Uterus (tissue), 4 donors: ENCODE data around the gene GLI2. TPM values are rescaled to one million over a fixed set of nuclear protein-coding genes. Genes with fewer than 3 reads are reported as not detected.

ENCODE experiments used
- DNase-seq, 2 donors: peaks; one replicate each; pipeline ENCODE4 v3.0.0-alpha.2; 2019 to 2020
- H3K27ac ChIP-seq, 2 donors: fragments of 200-600 bp; sonication (generic); 1 replicate in 1 of 2; 2 replicates in 1 of 2; pipeline ENCODE4 v1.5.1; 2016 to 2018
- H3K27me3 ChIP-seq, 2 donors: fragments of 200-600 bp; sonication (generic); one replicate each; pipeline ENCODE4 v1.5.1; 2018 to 2019; ENCODE audit warnings: control low read depth in 1 of 2
- H3K36me3 ChIP-seq, 2 donors: fragments of 200-600 bp; sonication (generic); one replicate each; pipeline ENCODE4 v1.5.1; 2019; ENCODE audit warnings: control low read depth in 1 of 2
- H3K4me1 ChIP-seq, 2 donors: fragments of 200-600 bp; sonication (generic); one replicate each; pipeline ENCODE4 v1.5.1; 2018 to 2019; ENCODE audit warnings: control low read depth in 1 of 2
- H3K4me3 ChIP-seq, 2 donors: fragments of 200-600 bp; sonication (generic); 1 replicate in 1 of 2; 2 replicates in 1 of 2; pipeline ENCODE4 v1.5.1; 2018 to 2019; ENCODE audit warnings: mild to moderate bottlenecking in 1 of 2
- H3K9me3 ChIP-seq, 2 donors: fragments of 200-600 bp; sonication (generic); one replicate each; pipeline ENCODE4 v1.5.1; 2019; ENCODE audit warnings: control low read depth in 1 of 2
- POLR2A ChIP-seq, 2 donors: fragments of 450-650 bp; IDR thresholded peaks; one replicate each; pipeline ENCODE4 v1.6.1; 2016; ENCODE audit warnings: antibody characterized with exemption in 2 of 2, mild to moderate bottlenecking in 1 of 2, moderate library complexity in 1 of 2
- intact Hi-C: fragments of 100-400 bp; cut with DNase I; formaldehyde crosslinking; loops from one replicate; pipeline ENCODE4 v1.15.1; 2023; ENCODE audit warnings: low total_unique reads
- total RNA-seq, 4 donors: library from RNA; depleted of rRNA in 3 of 4; stranded (reverse); fragments of >200 nt in 3 of 4; gene quantifications; one replicate each; pipeline versions ENCODE4 v1.1.0 to v1.2.4, GENCODE V29; 2014 to 2023
- TF ChIP-seq, protein P1 (sequence below), 4 experiments: fragments of 200-600 bp in 2 of 4; fragments of 450-650 bp in 2 of 4; sonication (generic) in 2 of 4; IDR thresholded peaks; one replicate each; pipeline ENCODE4 v1.5.1; 2016 to 2019; ENCODE audit warnings: antibody characterized with exemption in 4 of 4, mild to moderate bottlenecking in 2 of 4, moderate library complexity in 1 of 4
- donor health status: DM: yes; HTN: yes; CAD: no.

Gene GLI2
- total RNA-seq, 4 donors from 2014 or later = 2.9 to 23.6 (median 12.9) TPM

DNA sequence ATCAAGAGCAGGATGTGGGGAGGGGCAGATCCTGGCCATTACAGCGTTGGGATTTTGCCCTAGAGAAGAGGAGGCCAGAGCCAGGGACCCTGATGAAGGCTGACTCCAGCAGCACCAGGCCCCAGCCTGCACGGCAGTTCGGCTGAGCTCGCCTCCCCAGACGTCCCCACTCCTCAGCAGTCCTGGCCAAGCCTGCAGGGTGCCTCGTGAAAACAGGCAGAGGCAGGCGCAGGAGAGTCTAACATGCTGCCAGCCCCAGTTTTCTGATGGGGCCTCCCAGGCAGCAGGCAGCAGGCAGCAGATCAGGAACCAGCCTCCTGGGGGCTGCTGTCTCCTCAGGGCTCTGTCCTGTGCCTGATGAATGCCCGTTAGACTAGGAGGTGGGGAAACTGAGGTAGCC is 19.7 kb upstream of the GLI2 start:
- TF ChIP-seq, protein P1, sequence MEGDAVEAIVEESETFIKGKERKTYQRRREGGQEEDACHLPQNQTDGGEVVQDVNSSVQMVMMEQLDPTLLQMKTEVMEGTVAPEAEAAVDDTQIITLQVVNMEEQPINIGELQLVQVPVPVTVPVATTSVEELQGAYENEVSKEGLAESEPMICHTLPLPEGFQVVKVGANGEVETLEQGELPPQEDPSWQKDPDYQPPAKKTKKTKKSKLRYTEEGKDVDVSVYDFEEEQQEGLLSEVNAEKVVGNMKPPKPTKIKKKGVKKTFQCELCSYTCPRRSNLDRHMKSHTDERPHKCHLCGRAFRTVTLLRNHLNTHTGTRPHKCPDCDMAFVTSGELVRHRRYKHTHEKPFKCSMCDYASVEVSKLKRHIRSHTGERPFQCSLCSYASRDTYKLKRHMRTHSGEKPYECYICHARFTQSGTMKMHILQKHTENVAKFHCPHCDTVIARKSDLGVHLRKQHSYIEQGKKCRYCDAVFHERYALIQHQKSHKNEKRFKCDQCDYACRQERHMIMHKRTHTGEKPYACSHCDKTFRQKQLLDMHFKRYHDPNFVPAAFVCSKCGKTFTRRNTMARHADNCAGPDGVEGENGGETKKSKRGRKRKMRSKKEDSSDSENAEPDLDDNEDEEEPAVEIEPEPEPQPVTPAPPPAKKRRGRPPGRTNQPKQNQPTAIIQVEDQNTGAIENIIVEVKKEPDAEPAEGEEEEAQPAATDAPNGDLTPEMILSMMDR (IDR thresholded peaks at IDR 0.05) = no peak
- TF ChIP-seq POLR2A (IDR thresholded peaks at IDR 0.05) = no peak
- Histone ChIP-seq H3K27me3 (no peaks in the 10 kb centered on the region), H3K4me1 (no peaks in the 10 kb centered on the region), H3K36me3 (no peaks in the 10 kb centered on the region), H3K4me3 (no peak overlapping the region), H3K9me3 (no peaks in the 10 kb centered on the region), H3K27ac (no peak overlapping the region)
- intact Hi-C loops = no loop called here
- no peak for DNase-seq

DNA sequence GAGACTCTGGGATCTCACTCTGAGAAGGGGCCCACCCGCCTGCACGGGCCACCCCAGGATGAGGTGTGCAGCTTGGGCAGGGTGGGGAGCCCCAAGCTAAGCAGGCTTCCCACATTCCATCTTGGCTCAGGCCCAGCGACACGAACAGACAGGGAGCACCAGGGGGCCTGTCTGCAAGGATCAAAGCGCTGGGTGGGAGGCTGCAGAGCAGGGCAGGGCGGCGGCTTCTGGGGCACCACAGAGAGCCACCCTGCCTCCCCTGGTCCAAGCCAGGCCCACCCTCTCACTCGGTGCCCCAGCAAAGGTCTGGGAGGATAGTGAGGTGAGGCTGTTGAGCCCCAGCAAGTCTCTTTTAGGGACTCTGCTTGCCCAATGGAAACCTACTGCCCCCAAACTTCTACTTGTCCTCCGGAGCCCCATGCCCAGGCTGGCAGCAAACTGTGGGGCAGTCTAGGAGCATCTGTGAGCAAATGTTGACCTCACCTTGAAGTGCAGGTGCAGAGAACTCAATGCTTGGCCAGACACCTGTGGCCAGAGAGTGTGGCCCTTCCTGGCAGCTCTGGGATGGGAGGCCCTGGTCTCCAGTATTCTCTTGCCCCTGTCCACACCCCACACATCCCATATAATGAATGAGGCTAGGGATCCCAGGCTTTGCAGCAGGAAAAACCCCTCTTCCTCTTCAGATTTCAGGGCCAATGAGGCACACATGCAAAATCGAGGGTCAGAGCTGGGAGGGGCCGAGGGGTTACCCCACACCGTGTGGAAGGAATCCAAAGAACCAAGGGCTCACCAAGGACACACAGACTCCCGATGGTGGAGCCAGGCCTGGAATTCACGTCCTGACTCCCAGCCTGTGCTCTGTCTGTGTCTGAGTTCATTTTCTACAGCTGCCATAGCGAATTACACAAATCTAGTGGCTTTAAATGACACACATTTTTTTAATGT is 18.8 kb upstream of the GLI2 start:
- no peaks in the 10 kb centered on the region for H3K36me3 ChIP-seq
- intact Hi-C loops = no loop called here
- H3K9me3 ChIP-seq = no peaks in the 10 kb centered on the region
- H3K4me1 ChIP-seq = no peaks in the 10 kb centered on the region
- no peak overlapping the region for H3K4me3 ChIP-seq
- no peak overlapping the region for H3K27ac ChIP-seq
- TF ChIP-seq, protein P1 (IDR thresholded peaks at IDR 0.05) = no peak
- no peak for TF ChIP-seq POLR2A (IDR thresholded peaks at IDR 0.05)
- no peak for DNase-seq
- H3K27me3 ChIP-seq = no peaks in the 10 kb centered on the region

DNA sequence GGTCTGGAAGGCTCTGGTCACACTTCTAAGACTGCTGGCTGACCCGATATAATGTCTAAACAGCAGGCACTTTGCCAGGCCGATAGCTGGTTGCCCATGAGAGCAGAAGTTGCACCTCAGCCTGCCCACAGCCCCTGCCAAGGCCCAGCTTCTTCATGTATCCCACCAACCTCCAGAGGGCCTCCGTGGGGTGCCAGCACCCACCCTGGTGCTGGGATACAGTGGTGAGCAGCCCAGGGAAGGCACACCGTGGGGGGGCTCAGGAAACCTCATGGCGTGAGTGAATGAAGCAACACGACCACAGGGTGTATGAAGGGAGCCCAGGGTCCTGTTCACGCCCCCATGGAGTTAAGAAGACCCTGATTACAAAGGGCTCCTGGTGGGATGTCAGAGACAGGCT is 16.2 kb upstream of the GLI2 start:
- intact Hi-C loops = no loop called here
- TF ChIP-seq, protein P1 (IDR thresholded peaks at IDR 0.05) = no peak
- no peak for TF ChIP-seq POLR2A (IDR thresholded peaks at IDR 0.05)
- Histone ChIP-seq H3K36me3 (no peaks in the 10 kb centered on the region), H3K4me1 (no peaks in the 10 kb centered on the region), H3K27me3 (no peaks in the 10 kb centered on the region), H3K9me3 (no peaks in the 10 kb centered on the region), H3K4me3 (no peak overlapping the region), H3K27ac (no peak overlapping the region)
- no peak for DNase-seq

DNA sequence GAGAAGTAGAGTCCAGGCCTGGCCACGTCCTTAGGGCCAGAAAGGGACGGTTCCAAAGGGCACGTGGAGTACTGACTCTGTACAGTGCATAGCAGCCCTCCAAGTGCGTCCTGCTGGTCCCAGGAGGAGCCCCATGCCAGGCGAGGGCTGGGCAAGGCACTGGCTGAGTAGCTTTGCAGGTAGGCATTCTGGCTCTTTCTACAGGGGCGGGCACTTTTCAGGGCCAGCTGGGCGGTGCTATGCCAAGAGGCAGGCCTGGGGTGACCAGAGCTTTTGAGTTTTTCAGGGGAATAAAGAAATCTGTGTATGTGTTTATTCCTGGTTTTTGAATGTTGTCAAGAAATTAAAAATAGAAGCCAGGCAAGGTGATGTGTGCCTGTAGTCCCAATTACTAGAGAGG is 15.4 kb upstream of the GLI2 start:
- Histone ChIP-seq H3K27ac (no peak overlapping the region), H3K4me1 (no peaks in the 10 kb centered on the region), H3K27me3 (no peaks in the 10 kb centered on the region), H3K9me3 (no peaks in the 10 kb centered on the region), H3K36me3 (no peaks in the 10 kb centered on the region), H3K4me3 (no peak overlapping the region)
- no peak for DNase-seq
- intact Hi-C loops = no loop called here
- TF ChIP-seq, protein P1 (IDR thresholded peaks at IDR 0.05) = no peak
- no peak for TF ChIP-seq POLR2A (IDR thresholded peaks at IDR 0.05)

DNA sequence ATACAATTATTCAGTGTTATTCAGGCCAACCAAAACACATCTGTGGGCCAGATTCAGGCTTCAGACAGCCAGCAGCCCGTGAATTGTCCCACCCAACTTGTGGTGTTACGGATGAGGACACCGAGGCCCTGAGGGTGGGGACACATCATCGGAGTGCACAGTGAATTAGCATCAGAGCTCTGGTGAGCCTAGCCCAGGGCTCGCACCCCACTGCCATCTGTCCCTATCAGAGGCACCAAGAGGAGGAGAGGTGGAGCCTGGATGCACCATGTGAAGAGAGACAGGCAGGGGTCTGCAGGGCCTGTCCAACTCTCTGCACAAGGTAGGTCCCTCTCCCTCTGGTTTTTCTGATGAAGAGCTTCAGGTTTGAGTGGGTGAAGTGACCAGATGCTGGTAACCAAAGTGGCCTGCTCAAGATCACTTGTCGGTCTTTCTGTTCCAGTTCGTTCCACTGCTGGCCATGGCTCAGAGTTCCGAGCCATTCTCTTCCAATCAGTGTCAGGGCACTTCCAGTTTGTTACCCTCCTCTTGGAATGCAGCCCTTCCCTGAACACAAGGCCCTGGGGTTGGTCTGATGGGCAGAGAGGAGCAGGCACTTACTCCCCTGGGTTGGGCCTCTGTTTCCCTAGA is 14.8 kb upstream of the GLI2 start:
- Histone ChIP-seq H3K9me3 (peaks cover 0 to under 1% of the 10 kb centered on the region in 2 donors), H3K4me1 (no peaks in the 10 kb centered on the region), H3K36me3 (no peaks in the 10 kb centered on the region), H3K27ac (no peak overlapping the region), H3K27me3 (no peaks in the 10 kb centered on the region), H3K4me3 (no peak overlapping the region)
- no peak for DNase-seq
- TF ChIP-seq POLR2A (IDR thresholded peaks at IDR 0.05) = no peak
- TF ChIP-seq, protein P1 (IDR thresholded peaks at IDR 0.05) = no peak
- intact Hi-C loops = no loop called here
